Measurements from ENCODE around the gene PTDSS2. TPM values are rescaled to one million over a fixed set of nuclear protein-coding genes. Genes with fewer than 3 reads are reported as not detected.
"Not testable (repeated sequence)": the region's sequence is repeated elsewhere in the genome, so short reads cannot be mapped to it uniquely, and the experiment has no call there.

PTDSS2 gene
- polyA plus RNA-seq, 4 donors: 24.6 to 44.2 (median 37.2) TPM

DNA sequence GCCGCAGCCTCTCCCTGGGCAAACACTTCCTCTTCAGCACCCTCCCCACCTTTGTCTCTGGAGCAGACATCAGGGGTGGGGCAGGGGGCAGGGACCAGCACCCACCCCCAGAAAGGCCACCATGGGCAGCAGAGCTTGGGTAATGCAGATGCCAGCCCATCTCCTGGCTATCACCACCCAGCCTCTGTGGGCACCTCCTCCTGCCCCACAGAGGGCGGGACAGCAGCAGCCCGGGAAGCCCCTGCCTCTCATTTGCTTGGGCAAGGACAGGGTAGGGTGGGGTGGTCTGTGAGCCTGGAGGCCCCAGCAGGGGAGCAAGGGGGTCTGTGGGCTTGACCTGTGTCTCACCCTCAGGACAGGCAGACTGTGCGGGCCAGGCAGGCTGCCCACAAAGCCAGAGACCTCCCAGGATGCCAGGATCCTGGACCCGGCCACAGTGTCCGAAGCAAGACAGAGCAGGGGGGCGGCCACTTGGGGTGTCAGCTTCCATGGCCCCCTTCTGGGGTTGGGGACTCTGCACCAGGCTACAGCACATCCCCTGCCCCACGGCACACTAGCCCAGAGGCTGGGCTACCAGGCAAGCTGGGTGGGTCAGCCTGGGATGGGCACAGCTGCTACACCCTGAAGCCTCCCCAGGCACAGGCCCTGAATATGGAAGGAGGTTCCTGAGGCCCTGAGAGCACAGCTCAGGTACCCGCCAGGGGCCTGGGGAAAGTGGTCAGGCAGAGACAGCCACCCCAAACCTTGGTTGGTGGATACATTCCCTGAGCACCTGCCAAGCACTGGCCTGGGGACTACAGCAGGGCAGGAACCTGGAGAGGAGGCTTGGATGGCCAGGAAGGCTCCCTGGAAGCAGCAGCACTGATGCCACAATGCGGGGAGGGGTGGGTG lies 52.5 kb downstream of the PTDSS2 start:
- DNase-seq (ENCODE audit: low read depth in 4 of 4, low spot score in 2 of 4): no peak

DNA sequence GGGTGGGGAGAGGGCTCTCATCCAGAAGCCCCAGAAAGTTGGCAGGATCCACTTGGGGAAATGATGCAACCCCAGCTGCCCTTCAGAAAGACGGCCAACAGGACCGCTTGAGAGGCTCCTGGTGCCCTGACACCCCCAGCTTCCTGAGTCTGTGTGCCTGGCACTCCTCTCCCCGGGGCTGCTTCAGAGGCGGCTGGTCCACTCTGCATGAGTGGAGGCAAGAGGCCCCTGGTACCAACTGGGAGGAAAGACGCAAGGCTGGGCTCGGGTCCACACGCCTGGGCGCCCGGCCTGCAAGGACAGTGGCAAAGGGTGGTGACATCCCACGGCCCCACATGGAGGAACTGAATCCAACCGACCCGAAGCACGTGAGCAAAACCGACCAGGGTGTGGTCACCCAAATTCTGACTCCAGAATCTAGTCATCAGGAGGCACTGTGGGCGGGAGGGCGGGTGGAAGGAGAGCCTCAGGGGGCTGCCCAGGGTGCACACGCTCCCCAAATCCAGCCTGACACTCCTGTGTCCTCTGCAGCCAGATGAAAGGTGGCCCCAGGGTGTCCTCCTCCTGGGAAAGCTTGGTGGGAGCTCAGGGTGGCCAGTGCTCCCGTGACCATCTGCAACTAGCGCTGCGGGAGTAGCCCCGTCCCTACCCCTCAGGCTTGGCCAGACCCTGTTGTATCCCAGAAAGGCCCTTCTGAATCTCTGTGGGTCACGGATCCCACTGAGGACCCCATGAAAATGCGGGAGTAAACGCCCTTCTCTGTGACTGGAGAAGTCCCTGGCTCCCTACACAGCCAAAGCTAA lies 53.3 kb downstream of the PTDSS2 start:
- DNase-seq (ENCODE audit: low read depth in 4 of 4, low spot score in 2 of 4): no peak

DNA sequence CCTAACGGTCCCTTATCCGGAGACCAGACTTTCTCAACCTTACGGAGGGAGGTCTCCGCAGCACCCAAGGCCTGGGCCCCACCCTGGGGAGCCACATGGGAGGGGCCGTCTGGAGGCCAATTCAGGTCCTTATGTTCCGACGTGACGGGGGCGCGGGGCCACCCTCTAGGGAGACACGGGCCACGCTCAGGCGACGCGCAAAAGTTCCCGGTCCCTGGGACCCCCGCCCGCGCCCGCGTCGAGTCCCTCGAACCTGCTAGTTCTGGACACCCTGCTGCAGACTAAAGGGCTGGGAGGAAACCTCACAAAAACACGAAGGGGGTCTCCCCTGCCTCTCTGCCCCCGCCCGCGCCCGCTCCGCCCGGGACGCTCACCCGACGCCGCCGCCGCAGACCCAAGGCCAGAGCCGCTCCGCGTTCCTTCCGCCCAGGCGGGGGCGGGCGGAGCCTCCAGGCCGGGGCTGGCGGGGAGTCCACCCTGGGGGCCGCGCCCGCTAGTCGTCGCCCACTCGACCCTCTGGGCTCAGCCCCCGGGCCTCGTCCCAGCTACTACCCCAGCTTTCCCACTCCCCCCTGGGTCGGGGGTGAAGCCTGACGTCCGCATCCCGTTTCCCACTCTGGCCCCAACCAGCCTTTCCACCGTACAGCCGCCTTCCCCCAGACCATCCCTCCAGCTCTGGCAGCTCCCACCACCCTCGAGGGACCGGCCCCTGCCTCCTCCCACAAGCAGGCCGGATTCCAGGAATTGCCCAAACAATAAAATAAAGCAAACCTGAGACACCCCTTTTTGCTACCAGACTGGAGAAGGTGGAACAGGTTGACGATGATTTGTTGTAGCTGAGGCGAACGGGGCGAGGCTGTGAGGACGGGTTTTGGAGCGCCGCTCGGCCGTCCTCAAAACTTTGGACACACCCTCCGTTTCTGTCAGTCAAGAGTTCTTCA lies 54.2 kb downstream of the PTDSS2 start:
- DNase-seq (ENCODE audit: low read depth in 4 of 4, low spot score in 2 of 4): peak in 2 of 4 donors; percentile 25 to 28

DNA sequence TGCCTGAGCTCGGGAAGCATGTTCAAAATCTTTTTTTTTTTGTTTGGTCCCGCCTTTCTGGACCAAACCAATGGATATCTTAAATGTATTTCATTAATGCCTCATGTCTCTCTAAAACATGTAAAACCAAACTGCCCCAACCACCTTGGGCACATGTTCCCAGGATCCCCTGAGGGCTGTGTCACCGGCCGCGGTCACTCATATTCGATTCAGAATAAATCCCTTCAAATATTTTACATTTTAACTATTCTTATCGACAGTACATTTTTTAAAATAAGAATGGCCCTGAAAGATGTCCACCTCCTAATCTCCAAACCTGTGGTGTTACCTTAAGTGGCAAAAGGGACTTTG lies 54.9 kb downstream of the PTDSS2 start:
- DNase-seq (ENCODE audit: low read depth in 4 of 4, low spot score in 2 of 4): no peak

DNA sequence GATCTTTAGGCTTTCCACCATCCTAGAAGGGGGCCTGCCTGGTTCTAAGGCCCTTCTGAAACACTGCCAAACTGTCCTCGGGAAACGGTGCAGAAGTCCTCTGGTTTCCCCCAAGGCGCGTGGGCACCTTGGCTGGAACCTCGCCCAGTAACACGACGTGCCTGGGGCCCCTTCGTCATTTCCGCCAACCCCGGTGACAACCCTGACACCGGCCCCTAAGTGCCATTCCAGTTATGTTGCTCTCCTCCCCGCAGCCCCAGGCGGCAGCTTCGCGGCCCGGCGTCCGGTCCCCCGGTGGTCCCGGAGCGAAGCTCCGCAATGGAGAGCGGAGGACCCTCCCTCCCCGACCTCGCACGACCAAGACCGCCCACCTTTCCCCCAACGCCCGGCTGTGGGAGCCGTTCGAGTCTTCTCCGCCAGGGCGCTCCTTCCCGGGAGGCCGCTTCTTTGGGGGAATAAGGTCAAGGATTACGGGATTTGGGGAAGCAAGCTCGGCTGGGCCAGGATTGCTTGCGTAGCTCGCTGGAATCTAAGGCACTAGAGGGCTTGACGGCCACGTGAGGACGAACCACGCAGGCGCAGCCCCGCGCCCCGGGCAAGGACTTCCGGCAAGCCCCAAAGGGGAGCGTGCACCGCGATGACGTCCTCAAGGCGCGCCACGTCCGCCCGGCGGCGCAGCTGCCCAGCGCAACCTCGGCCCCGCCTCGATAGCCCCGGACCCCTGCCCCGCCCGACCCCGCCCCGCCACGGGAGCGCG lies 56.3 kb downstream of the PTDSS2 start:
- peak; percentile 82 to 93 (median 92) for DNase-seq (ENCODE audit: low read depth in 4 of 4, low spot score in 2 of 4)

DNA sequence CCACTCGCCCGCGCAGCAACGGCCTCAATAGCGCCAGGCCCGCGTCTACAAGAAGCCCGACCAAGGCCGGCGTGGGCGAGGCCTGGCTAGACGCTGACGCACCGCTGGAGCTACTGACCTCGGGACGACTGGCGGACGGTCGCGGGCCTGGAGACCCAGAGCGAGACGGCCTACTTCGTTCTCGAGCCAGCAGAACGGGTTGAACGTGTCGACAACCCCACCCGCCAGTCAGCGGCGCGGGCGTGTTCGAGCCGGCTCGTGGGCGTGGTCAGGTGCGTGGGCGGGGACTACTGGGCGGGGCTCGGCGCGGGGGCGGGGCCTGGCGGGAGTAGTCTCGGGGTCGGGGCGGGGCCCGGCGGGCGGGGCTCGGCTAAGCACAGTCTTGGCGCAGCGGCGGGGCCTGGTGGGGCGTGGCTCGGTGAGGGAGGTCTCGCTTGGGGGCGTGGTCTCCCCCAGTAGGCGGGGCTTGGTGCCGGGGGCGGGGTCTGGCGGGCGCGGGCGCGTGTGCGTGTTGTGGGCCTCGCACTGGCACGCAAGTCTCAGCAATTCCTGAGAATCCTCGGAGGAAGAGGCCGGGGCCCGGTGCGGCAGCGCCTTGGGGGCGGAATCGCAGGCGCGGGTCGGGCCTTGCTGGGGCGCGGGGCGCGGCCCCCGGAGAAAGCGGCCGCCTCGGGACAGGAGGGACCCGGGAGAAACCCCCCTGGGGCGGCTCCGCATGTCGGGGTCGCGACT lies 57.1 kb downstream of the PTDSS2 start, which contains the start of gene RNH1:
Gene RNH1 (minus strand): TSS at position 248 of the 732 bp plus-strand sequence. CDS start 5,080 bp downstream, outside the sequence.
- DNase-seq (ENCODE audit: low read depth in 4 of 4, low spot score in 2 of 4): peak; percentile 70 to 82 (median 78)

DNA sequence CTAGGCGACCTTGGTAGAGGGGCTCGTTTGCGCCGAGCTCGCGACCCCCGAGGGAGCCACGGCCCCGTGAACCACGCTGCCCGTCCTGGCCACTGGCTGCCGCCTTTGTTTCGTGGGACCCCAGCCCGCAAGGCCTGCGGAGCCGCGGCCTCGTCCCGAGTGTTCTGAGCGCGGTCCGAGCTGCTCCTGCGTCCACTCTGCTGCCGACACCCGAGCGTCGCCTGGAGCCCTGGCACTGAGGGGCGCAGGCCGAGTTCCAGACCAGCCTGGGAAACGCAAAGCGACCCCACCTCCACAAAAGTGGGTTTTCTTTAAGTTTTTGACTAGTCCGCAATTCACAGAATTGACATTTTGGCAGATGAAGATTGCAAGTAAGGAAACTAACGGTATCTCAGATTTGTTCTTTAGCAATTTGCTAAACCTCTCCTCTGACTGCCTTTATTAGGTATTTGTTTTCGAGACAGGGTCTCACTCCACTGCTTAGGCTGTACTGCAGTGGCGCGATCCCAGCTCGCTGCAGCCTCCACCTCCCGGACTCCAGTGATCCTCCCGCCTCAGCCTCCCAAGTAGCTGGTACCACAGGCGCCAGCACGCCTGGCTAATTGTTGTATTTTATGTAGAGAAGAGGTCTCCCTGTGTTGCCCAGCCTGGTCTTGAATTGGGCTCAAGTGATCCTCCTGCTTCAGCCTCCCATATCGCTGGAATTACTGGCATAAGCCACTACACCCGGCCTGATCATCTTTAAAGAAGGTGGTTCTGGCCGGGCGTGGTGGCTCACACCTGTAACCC lies 57.8 kb downstream of the PTDSS2 start:
- DNase-seq (ENCODE audit: low read depth in 4 of 4, low spot score in 2 of 4): no peak

- no peak for DNase-seq (ENCODE audit: low read depth in 4 of 4, low spot score in 2 of 4)
Observed at GRCh38 chr11:508956-509355, 58.9 kb downstream of the PTDSS2 start.

GRCh38 chr11:512761-513595 lies 62.9 kb downstream of the PTDSS2 start:
- no peak for DNase-seq (ENCODE audit: low read depth in 4 of 4, low spot score in 2 of 4)

DNA sequence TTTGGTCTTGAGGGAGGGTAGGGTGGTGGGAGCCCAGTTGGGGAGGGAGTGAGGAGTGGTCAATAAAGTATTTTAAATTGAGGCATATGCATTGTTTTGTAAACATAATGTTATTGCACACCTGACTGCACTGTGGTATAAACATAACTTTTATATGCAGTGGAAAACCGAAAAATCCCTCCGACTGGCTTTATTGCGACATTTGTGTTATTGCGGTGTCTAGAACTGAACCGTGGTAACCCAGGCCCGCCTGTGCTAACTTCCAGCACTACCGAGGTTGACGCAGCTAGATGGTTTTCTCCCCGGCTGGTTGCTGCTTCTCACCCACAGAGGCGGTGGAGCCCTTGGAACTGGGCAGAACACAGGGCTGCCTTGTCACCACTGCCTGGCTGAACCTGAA lies 64.5 kb downstream of the PTDSS2 start:
- DNase-seq (ENCODE audit: low read depth in 4 of 4, low spot score in 2 of 4): no peak

GRCh38 chr11:515131-515530 lies 65.1 kb downstream of the PTDSS2 start:
- DNase-seq (ENCODE audit: low read depth in 4 of 4, low spot score in 2 of 4): no peak

DNA sequence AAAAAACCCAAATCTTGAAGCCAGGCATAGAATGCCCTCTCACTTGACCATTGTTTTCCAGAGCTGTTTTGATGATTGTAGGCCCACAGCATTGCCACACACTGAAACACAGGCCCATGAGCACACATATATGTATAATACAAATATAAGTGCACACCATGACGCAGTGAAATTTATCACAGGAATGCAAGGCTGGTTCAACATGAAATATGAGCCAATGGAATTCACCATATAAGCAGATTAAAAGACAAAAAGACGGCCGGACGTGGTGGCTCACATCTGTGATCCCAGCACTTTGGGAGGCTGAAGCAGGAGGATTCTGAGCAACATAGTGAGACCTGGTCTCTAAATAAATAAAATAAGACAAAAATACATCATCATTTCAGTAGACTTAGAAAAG lies 66.3 kb downstream of the PTDSS2 start:
- no peak for DNase-seq (ENCODE audit: low read depth in 4 of 4, low spot score in 2 of 4)

GRCh38 chr11:516918-517685 lies 67.0 kb downstream of the PTDSS2 start:
- not testable (repeated sequence) for DNase-seq (ENCODE audit: low read depth in 4 of 4, low spot score in 2 of 4)

DNA sequence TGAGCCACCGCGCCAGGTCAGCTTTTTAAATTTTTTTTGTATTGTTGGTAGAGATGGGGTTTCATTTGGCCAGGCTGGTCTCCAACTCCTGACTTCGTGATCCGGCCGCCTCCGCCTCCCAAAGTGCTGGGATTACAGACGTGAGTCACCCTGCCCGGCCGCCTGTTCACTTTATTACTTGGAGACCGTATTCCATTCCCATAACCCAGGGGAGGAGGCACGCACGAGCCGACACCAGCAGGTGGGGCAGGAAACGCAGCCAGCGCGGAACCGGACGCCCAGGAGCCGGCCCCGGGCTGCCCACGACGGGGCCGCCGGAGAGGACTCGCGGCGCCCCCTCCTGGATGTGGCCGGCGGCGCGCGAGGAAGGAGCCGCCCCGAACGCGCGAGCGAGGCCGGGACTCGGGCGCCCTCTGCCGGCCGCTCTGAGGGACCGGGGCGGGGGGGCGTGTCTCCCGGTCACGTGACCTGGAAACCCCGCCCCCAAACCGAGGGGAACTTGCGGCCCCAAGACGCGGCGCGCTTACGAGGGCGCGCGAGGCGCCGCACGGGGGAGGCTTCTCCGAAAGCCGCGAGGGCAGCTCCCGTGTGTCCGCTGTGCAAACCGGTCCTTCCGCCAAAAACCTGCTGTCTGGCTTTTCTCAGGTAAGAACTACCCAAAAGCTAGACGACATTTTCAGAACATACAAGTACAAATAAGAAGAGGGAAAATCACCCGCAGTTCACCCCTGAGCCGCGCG lies 68.6 kb downstream of the PTDSS2 start:
- peak in 1 of 4 donors; percentile 55 for DNase-seq (ENCODE audit: low read depth in 4 of 4, low spot score in 2 of 4)

GRCh38 chr11:520428-521176 lies 70.5 kb downstream of the PTDSS2 start:
- DNase-seq (ENCODE audit: low read depth in 4 of 4, low spot score in 2 of 4): no peak
